K562 (cell line): ENCODE measurements around the gene RSRP1. TPM values are rescaled to one million over a fixed set of nuclear protein-coding genes. Genes with fewer than 3 reads are reported as not detected.

Experiments used
- ARHGAP35 ChIP-seq: fragments of 450-650 bp; IDR thresholded peaks from 2 replicates; pipeline ENCODE4 v1.6.1; 2018; ENCODE audit not compliant: partially characterized antibody
- ASH1L ChIP-seq: fragments of 450-650 bp; IDR thresholded peaks from 2 replicates; pipeline ENCODE4 v1.6.1; 2018; ENCODE audit warnings: borderline replicate concordance, mild to moderate bottlenecking, low read depth; ENCODE audit not compliant: partially characterized antibody
- BRF1 ChIP-seq: IDR thresholded peaks from 3 replicates; pipeline ENCODE4 v1.6.1; 2011; ENCODE audit warnings: borderline replicate concordance, mild to moderate bottlenecking; ENCODE audit not compliant: insufficient read length; ENCODE audit errors: extremely low read depth
- CAMTA2 ChIP-seq: fragments of 250-450 bp; sonication (Bioruptor Pico); conservative IDR thresholded peaks from 2 replicates; pipeline ENCODE4 v1.5.1; 2022
- ELF2 ChIP-seq: fragments of 250-450 bp; sonication (Bioruptor Pico); IDR thresholded peaks from 2 replicates; pipeline ENCODE4 v1.5.0; 2021; ENCODE audit warnings: mild to moderate bottlenecking
- ERF ChIP-seq: fragments of 450-650 bp; formaldehyde crosslinking; IDR thresholded peaks from 2 replicates; pipeline ENCODE4 v1.4.0; 2020; ENCODE audit warnings: mild to moderate bottlenecking, mixed read lengths
- ETV1 ChIP-seq: fragments of 450-650 bp; conservative IDR thresholded peaks from 2 replicates; pipeline ENCODE4 v1.6.1; 2016; ENCODE audit warnings: missing genetic modification characterization, control low read depth, low read depth, missing compliant biosample characterization
- FOSL1 ChIP-seq: fragments of 200-800 bp; sonication (Bioruptor generic); conservative IDR thresholded peaks from 2 replicates; pipeline ENCODE4 v1.6.1; 2016; ENCODE audit warnings: missing genetic modification characterization, missing compliant biosample characterization
- IRF2 ChIP-seq: sonication (generic); formaldehyde crosslinking; IDR thresholded peaks from 2 replicates; pipeline ENCODE4 v1.8.1; 2022; ENCODE audit warnings: mild to moderate bottlenecking, missing genetic modification reagents
- KDM5B ChIP-seq: fragments of 200-600 bp; sonication (generic); IDR thresholded peaks from 2 replicates; pipeline ENCODE4 v1.6.1; 2012; ENCODE audit warnings: low read depth, mild to moderate bottlenecking, moderate library complexity, low read length, control low read depth, inconsistent platforms; ENCODE audit not compliant: insufficient replicate concordance
- MAZ ChIP-seq, 2 experiments: fragments of 450-650 bp in 1 of 2; sonication (generic) in 1 of 2; formaldehyde crosslinking; IDR thresholded peaks in 1 of 2; conservative IDR thresholded peaks in 1 of 2; 2 replicates each; pipeline versions ENCODE4 v1.4.0 to v1.5.0; 2020; ENCODE audit warnings: mild to moderate bottlenecking in 1 of 2, missing genetic modification reagents in 1 of 2
- MCM3 ChIP-seq: fragments of 450-650 bp; IDR thresholded peaks from 2 replicates; pipeline ENCODE4 v1.6.1; 2016
- NCOA4 ChIP-seq: fragments of 450-650 bp; IDR thresholded peaks from 2 replicates; pipeline ENCODE4 v1.6.1; 2018; ENCODE audit warnings: mild to moderate bottlenecking; ENCODE audit not compliant: partially characterized antibody
- NFE2 ChIP-seq: IDR thresholded peaks from 2 replicates; pipeline ENCODE4 v1.6.1; 2014; ENCODE audit warnings: antibody characterized with exemption, low read depth
- PRPF4 ChIP-seq: fragments of 200-400 bp; formaldehyde crosslinking; IDR thresholded peaks from one replicate; pipeline ENCODE4 v1.6.1; 2017; ENCODE audit warnings: low read length, low read depth, mild to moderate bottlenecking; ENCODE audit not compliant: insufficient read depth, poor library complexity, severe bottlenecking
- RBM25 ChIP-seq: fragments of 200-400 bp; formaldehyde crosslinking; IDR thresholded peaks from 2 replicates; pipeline ENCODE4 v1.6.1; 2018; ENCODE audit warnings: low read length, low read depth, moderate library complexity; ENCODE audit not compliant: severe bottlenecking
- RFX7 ChIP-seq: fragments of 250-450 bp; sonication (Bioruptor Pico); IDR thresholded peaks from 2 replicates; pipeline ENCODE4 v1.5.1; 2021; ENCODE audit warnings: mild to moderate bottlenecking
- SIRT6 ChIP-seq: IDR thresholded peaks from one replicate; pipeline ENCODE4 v1.6.1; 2012; ENCODE audit warnings: low read depth, mild to moderate bottlenecking, control low read depth, inconsistent platforms, low read length, moderate library complexity
- ZNF282 ChIP-seq: sonication (generic); formaldehyde crosslinking; IDR thresholded peaks from 2 replicates; pipeline ENCODE4 v1.8.1; 2023; ENCODE audit warnings: missing genetic modification reagents
- polyA plus RNA-seq, 8 experiments: library from polyadenylated mRNA; depleted of rRNA in 4 of 8; stranded (reverse) in 5 of 8; unstranded in 3 of 8; fragments of >200 nt; fragmentation: Nextera tagmentation in 2 of 8; fragmentation: Illumina TruSeq in 1 of 8; extraction: Ambion mirVana in 2 of 8; extraction: Trizol in 1 of 8; gene quantifications; 2 replicates each; pipeline versions ENCODE4 v1.2.1 to v1.2.3, GENCODE V29; 2011 to 2014; ENCODE audit warnings: inconsistent platforms in 1 of 8, missing spikeins in 1 of 8
- total RNA-seq, 7 experiments: library from RNA; depleted of rRNA in 6 of 7; stranded (reverse); fragments of >200 nt in 6 of 7; fragmentation: Illumina TruSeq in 2 of 7; extraction: Trizol in 2 of 7; gene quantifications; 2 replicates each; pipeline versions ENCODE4 v1.2.1 to v1.2.3, GENCODE V29; 2011 to 2021; ENCODE audit warnings: low replicate concordance in 1 of 7
- TF ChIP-seq, protein P1 (sequence below): fragments of 250-450 bp; sonication (Bioruptor Pico); IDR thresholded peaks from 2 replicates; pipeline ENCODE4 v1.4.0; 2020; ENCODE audit warnings: mild to moderate bottlenecking, moderate library complexity, borderline replicate concordance
- TF ChIP-seq, protein P2 (sequence below): IDR thresholded peaks from 2 replicates; pipeline ENCODE4 v1.6.1; 2016; ENCODE audit warnings: missing genetic modification characterization, missing compliant biosample characterization
- TF ChIP-seq, protein P3 (sequence below): fragments of 250-450 bp; sonication (Bioruptor Pico); IDR thresholded peaks from 2 replicates; pipeline ENCODE4 v1.5.0; 2021; ENCODE audit warnings: mild to moderate bottlenecking, borderline replicate concordance

RSRP1 gene
- total and polyA plus RNA-seq, 9 of the 15 experiments (the other 6 are each of a cell fraction or from before 2014, with no cell fraction given) = 27.2 to 283 (median 146) TPM

DNA sequence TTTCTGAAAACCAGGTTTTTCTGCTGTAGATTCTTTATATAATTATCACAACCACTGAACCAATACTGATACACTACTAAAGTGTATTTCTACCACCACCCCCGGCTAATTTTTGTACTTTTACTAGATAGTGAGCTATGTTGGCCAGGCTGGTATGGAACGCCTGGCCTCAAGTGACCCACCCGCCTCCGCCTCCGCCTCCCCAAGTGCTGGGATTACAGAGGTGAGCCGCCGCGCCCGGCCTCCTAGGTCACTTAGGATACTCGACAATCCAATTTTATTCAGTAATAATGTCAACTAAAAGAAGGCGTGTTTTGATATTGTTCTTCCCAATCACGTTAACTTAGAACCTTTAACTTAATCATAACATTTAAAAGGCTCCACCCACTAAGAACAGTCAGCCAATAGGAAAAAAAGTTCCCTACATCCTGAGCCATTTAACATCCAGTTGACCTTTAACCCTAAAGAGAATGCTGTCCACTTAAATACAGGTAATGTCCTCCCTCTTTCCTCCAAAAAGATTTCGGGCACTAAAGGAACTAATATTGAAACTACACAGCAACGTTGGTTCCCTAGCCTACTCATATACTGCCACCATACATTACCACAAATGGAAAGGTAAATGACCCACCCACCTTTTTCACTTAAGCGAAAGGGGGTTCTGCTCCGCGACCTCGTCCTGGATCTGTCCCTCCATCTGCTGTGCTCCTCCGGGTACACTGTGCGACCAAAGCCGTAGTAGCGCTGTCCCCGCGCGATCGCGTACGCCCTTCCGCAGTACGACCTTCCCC lies 1.2 kb downstream of the RSRP1 start (continued):
- no peak for TF ChIP-seq RFX7 (CRISPR knock-in tag)
- no peak for TF ChIP-seq ZNF282 (CRISPR knock-in tag)
- no peak for TF ChIP-seq ASH1L
- no peak for TF ChIP-seq KDM5B
- TF ChIP-seq SIRT6 = no peak
- TF ChIP-seq PRPF4 = no peak
- TF ChIP-seq NCOA4 = no peak
- TF ChIP-seq ERF (CRISPR knock-in tag) = 0 out of 2 replicates have a peak, but pooled peaks have one; percentile 45
- TF ChIP-seq NFE2 = no peak
- TF ChIP-seq BRF1 = no peak
- TF ChIP-seq, protein P1, sequence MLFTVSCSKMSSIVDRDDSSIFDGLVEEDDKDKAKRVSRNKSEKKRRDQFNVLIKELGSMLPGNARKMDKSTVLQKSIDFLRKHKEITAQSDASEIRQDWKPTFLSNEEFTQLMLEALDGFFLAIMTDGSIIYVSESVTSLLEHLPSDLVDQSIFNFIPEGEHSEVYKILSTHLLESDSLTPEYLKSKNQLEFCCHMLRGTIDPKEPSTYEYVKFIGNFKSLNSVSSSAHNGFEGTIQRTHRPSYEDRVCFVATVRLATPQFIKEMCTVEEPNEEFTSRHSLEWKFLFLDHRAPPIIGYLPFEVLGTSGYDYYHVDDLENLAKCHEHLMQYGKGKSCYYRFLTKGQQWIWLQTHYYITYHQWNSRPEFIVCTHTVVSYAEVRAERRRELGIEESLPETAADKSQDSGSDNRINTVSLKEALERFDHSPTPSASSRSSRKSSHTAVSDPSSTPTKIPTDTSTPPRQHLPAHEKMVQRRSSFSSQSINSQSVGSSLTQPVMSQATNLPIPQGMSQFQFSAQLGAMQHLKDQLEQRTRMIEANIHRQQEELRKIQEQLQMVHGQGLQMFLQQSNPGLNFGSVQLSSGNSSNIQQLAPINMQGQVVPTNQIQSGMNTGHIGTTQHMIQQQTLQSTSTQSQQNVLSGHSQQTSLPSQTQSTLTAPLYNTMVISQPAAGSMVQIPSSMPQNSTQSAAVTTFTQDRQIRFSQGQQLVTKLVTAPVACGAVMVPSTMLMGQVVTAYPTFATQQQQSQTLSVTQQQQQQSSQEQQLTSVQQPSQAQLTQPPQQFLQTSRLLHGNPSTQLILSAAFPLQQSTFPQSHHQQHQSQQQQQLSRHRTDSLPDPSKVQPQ (CRISPR knock-in tag) = no peak
- TF ChIP-seq ELF2 = no peak
- no peak for TF ChIP-seq IRF2 (CRISPR knock-in tag)
- TF ChIP-seq CAMTA2 = no peak
- TF ChIP-seq, protein P2, sequence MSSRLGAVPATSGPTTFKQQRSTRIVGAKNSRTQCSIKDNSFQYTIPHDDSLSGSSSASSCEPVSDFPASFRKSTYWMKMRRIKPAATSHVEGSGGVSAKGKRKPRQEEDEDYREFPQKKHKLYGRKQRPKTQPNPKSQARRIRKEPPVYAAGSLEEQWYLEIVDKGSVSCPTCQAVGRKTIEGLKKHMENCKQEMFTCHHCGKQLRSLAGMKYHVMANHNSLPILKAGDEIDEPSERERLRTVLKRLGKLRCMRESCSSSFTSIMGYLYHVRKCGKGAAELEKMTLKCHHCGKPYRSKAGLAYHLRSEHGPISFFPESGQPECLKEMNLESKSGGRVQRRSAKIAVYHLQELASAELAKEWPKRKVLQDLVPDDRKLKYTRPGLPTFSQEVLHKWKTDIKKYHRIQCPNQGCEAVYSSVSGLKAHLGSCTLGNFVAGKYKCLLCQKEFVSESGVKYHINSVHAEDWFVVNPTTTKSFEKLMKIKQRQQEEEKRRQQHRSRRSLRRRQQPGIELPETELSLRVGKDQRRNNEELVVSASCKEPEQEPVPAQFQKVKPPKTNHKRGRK (tag) = no peak
- TF ChIP-seq ETV1 = no peak
- no peak for TF ChIP-seq MCM3
- TF ChIP-seq RBM25 = no peak
- TF ChIP-seq FOSL1 (tag) = no peak
- TF ChIP-seq MAZ (CRISPR knock-in tag; conservative IDR thresholded peaks at IDR 0.05 in 1 of 2, IDR thresholded peaks at IDR 0.05 in 1 of 2) = no peak; a peak in 1 of 4 replicates
- TF ChIP-seq, protein P3, sequence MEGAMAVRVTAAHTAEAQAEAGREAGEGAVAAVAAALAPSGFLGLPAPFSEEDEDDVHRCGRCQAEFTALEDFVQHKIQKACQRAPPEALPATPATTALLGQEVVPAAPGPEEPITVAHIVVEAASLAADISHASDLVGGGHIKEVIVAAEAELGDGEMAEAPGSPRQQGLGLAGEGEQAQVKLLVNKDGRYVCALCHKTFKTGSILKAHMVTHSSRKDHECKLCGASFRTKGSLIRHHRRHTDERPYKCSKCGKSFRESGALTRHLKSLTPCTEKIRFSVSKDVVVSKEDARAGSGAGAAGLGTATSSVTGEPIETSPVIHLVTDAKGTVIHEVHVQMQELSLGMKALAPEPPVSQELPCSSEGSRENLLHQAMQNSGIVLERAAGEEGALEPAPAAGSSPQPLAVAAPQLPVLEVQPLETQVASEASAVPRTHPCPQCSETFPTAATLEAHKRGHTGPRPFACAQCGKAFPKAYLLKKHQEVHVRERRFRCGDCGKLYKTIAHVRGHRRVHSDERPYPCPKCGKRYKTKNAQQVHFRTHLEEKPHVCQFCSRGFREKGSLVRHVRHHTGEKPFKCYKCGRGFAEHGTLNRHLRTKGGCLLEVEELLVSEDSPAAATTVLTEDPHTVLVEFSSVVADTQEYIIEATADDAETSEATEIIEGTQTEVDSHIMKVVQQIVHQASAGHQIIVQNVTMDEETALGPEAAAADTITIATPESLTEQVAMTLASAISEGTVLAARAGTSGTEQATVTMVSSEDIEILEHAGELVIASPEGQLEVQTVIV (CRISPR knock-in tag) = no peak
- no peak for TF ChIP-seq ARHGAP35
